C4-2B (cell line): ENCODE results near the gene CFAP20DC.

Source experiments
- CTCF ChIP-seq: fragments of 450-650 bp; conservative IDR thresholded peaks from 2 replicates; pipeline ENCODE4 v1.5.1; 2017; ENCODE audit warnings: mild to moderate bottlenecking
- ZFX ChIP-seq: fragments of 450-650 bp; IDR thresholded peaks from 2 replicates; pipeline ENCODE4 v1.6.1; 2017

DNA sequence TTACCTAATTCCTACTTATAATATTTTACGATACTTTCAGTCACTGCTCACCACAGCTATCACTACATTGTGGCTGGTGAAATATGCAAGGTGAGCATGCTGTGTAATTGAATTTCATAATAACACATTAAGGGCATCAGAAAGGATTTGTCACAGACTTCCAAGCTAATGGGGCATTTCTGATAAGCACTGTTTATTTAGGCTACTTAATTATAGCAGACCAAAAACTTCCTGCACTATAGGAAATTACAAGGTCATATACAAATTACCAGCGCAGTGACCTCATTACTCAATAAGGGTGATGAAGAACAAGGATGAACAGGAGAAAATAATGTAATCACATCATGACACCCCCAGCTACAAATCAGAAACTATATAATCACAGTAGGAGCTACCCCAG is 294.7 kb downstream of the CFAP20DC start:
- no peak for TF ChIP-seq CTCF
- TF ChIP-seq ZFX, result no peak
